Measurements from ENCODE around the gene KRT6B. TPM values are rescaled to one million over a fixed set of nuclear protein-coding genes. Genes with fewer than 3 reads are reported as not detected.
"Not testable (repeated sequence)": the region's sequence is repeated elsewhere in the genome, so short reads cannot be mapped to it uniquely, and the experiment has no call there.

KRT6B gene
- polyA plus RNA-seq, 4 donors, result 0.67 TPM; not detected in 3

DNA sequence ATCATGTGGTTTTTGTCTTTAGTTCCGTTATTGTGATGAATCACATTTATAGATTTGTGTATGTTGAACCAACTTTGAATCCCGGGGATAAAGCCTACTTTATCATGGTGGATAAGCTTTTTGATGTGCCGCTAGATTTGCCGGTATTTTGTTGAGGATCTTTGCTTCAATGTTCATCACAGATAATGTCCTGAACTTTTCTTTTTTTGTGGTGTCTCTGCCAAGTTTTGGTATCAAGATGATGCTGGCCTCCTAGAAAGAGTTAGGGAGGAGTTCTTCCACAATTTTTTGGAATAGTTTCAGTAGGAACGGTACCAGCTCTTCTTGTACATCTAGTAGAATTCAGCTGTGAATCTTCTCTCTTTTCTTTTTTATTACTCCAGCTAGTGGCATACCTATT, 6.9 kb upstream of the KRT6B start:
- Histone ChIP-seq H3K27me3 (ENCODE audit: control insufficient read depth in 3 of 3, insufficient read depth in 3 of 3, low read length in 3 of 3) (peaks cover 0 to 2% (median 0%) of the 10 kb centered on the region in 3 donors), H3K27ac (ENCODE audit: low read depth in 1 of 3, low read length in 2 of 3) (no peak overlapping the region), H3K36me3 (ENCODE audit: control insufficient read depth in 3 of 3, insufficient read depth in 2 of 3, low read depth in 1 of 3, low read length in 3 of 3) (no peaks in the 10 kb centered on the region), H3K9me3 (ENCODE audit: control insufficient read depth in 2 of 2, insufficient read depth in 1 of 2, low read depth in 1 of 2, low read length in 1 of 2) (no peaks in the 10 kb centered on the region), H3K4me1 (ENCODE audit: control insufficient read depth in 3 of 3, insufficient read depth in 2 of 3, low read depth in 1 of 3, low read length in 2 of 3) (no peaks in the 10 kb centered on the region), H3K4me3 (ENCODE audit: low read depth in 1 of 3, low read length in 3 of 3) (no peak overlapping the region)
- FAIRE-seq, result no peak
- no peak for DNase-seq
- WGBS, 3 donors, result 83 to 87% (median 86%) methylated on average over 5 of the region's 5 CpGs

DNA sequence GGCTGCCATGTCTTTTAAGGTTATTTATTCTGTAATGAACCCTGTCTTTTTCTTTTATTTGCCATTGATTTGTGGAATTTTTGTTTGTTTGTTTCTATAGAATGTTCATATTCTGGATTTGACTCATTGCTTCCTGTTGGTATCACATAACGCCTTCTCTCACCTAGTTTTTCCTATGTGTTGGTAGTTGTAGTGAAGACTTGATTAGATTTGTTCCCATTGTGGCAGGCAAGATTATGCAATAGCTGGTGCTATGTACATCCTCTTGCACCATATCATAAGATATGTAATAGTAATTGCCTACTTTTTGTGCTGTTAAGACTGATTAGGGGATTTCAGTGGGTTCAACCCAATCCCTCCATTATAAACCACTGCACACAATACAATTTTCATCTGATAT, 3.9 kb upstream of the KRT6B start:
- no peak overlapping the region for H3K27ac ChIP-seq (ENCODE audit: low read depth in 1 of 3, low read length in 2 of 3)
- no peaks in the 10 kb centered on the region for H3K27me3 ChIP-seq (ENCODE audit: control insufficient read depth in 3 of 3, insufficient read depth in 3 of 3, low read length in 3 of 3)
- H3K4me3 ChIP-seq (ENCODE audit: low read depth in 1 of 3, low read length in 3 of 3), result no peak overlapping the region
- 68 to 90% (median 69%) methylated on average over 1 of the region's 1 CpG for WGBS, 3 donors
- H3K36me3 ChIP-seq (ENCODE audit: control insufficient read depth in 3 of 3, insufficient read depth in 2 of 3, low read depth in 1 of 3, low read length in 3 of 3), result no peaks in the 10 kb centered on the region
- DNase-seq (no peak), FAIRE-seq (no peak)
- no peaks in the 10 kb centered on the region for H3K9me3 ChIP-seq (ENCODE audit: control insufficient read depth in 2 of 2, insufficient read depth in 1 of 2, low read depth in 1 of 2, low read length in 1 of 2)
- no peaks in the 10 kb centered on the region for H3K4me1 ChIP-seq (ENCODE audit: control insufficient read depth in 3 of 3, insufficient read depth in 2 of 3, low read depth in 1 of 3, low read length in 2 of 3)

DNA sequence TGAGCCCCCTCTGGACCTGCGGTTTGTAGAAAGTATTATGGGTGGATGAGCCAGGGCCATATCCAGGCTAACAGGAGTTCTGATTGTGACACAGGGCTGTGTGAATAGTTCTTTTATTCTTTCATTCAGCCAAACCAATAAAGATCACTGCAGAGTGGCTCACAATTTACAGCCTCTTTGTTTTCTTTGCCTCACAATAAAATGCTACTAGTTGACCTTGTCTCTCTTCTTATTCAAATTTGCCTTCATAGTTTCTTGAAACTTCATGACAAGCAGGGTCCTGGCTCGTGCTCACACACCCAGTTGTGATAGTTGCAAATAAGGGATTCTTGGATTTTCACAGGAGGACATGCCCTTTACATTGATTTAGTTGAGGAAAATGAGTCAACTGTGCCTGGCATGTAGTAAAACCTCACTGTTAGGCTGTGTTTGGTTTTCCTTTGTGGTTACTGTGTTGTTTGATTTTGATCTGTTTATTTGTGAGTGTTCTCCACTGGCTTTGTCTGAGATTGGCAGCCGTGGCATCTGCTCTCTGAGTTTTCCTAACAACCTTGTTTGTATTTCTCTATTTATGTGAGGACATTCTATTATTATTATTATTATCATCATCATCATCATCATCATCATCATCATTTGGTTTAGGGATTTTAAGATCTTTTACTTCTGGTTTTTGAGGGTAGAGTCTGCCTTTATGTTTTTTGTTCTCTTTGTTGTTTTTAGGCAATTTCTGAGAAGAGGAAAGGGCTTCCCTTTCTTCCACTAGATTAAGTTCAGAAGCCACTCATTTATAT, 2.7 kb upstream of the KRT6B start:
- WGBS, 3 donors, result 33 to 45% (median 43%) methylated on average over 3 of the region's 3 CpGs
- Histone ChIP-seq H3K9me3 (ENCODE audit: control insufficient read depth in 2 of 2, insufficient read depth in 1 of 2, low read depth in 1 of 2, low read length in 1 of 2) (no peaks in the 10 kb centered on the region), H3K36me3 (ENCODE audit: control insufficient read depth in 3 of 3, insufficient read depth in 2 of 3, low read depth in 1 of 3, low read length in 3 of 3) (no peaks in the 10 kb centered on the region), H3K4me3 (ENCODE audit: low read depth in 1 of 3, low read length in 3 of 3) (no peak overlapping the region), H3K27ac (ENCODE audit: low read depth in 1 of 3, low read length in 2 of 3) (no peak overlapping the region), H3K27me3 (ENCODE audit: control insufficient read depth in 3 of 3, insufficient read depth in 3 of 3, low read length in 3 of 3) (no peaks in the 10 kb centered on the region), H3K4me1 (ENCODE audit: control insufficient read depth in 3 of 3, insufficient read depth in 2 of 3, low read depth in 1 of 3, low read length in 2 of 3) (no peaks in the 10 kb centered on the region)
- FAIRE-seq (no peak), DNase-seq (no peak)

DNA sequence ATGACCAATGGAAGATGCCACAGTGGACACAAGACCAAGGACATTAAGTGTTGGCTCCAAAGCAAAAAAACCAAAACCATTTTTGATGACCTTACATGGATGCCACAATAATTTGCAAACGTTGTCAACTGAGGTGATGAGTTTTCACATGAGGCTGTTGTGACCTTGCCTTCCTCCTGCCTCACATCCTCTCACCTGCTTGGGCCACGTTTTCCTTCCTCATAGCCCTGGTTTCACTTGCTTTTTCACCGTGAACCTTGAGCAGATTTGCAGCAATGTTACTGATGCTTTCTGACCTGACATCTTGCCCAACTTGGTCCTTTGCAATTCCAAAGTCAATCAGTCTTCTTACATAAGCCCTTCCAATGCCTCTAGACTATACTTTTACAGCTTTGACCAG, 3.7 kb downstream of the KRT6B start:
- no peak overlapping the region for H3K27ac ChIP-seq (ENCODE audit: low read depth in 1 of 3, low read length in 2 of 3)
- no peak overlapping the region for H3K4me3 ChIP-seq (ENCODE audit: low read depth in 1 of 3, low read length in 3 of 3)
- no peaks in the 10 kb centered on the region for H3K9me3 ChIP-seq (ENCODE audit: control insufficient read depth in 2 of 2, insufficient read depth in 1 of 2, low read depth in 1 of 2, low read length in 1 of 2)
- H3K4me1 ChIP-seq (ENCODE audit: control insufficient read depth in 3 of 3, insufficient read depth in 2 of 3, low read depth in 1 of 3, low read length in 2 of 3), result peaks cover 0 to 3% (median 0%) of the 10 kb centered on the region in 3 donors
- no peaks in the 10 kb centered on the region for H3K36me3 ChIP-seq (ENCODE audit: control insufficient read depth in 3 of 3, insufficient read depth in 2 of 3, low read depth in 1 of 3, low read length in 3 of 3)
- no peaks in the 10 kb centered on the region for H3K27me3 ChIP-seq (ENCODE audit: control insufficient read depth in 3 of 3, insufficient read depth in 3 of 3, low read length in 3 of 3)
- 21 to 39% (median 30%) methylated on average over 3 of the region's 3 CpGs for WGBS, 3 donors
- FAIRE-seq (no peak), DNase-seq (no peak)

DNA sequence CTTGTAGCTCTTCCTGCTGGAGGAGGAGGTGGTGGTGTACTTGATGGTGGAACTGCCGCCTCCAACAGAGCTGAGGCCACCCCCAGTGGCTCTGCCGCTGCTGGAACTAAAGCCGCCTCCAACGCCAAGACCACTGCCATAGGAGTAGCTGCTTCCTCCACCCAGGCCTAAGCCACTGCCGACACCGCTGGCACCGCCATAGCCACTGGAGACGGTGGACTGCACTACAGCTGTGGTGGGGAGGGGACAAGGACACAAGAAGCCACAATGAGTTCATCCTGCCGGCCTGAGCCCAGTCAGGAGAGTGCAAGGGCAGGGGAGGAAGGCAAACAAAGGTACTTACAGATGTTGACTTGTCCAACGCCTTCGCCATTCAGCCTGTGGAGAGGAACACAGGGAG, 4.8 kb downstream of the KRT6B start:
- H3K27me3 ChIP-seq (ENCODE audit: control insufficient read depth in 3 of 3, insufficient read depth in 3 of 3, low read length in 3 of 3); H3K36me3 ChIP-seq (ENCODE audit: control insufficient read depth in 3 of 3, insufficient read depth in 2 of 3, low read depth in 1 of 3, low read length in 3 of 3); H3K27ac ChIP-seq (ENCODE audit: low read depth in 1 of 3, low read length in 2 of 3); FAIRE-seq; H3K4me1 ChIP-seq (ENCODE audit: control insufficient read depth in 3 of 3, insufficient read depth in 2 of 3, low read depth in 1 of 3, low read length in 2 of 3); DNase-seq; H3K4me3 ChIP-seq (ENCODE audit: low read depth in 1 of 3, low read length in 3 of 3); H3K9me3 ChIP-seq (ENCODE audit: control insufficient read depth in 2 of 2, insufficient read depth in 1 of 2, low read depth in 1 of 2, low read length in 1 of 2): not testable (repeated sequence)
- WGBS, 3 donors, result 90 to 96% (median 92%) methylated on average over 10 to 11 of the region's 11 CpGs

DNA sequence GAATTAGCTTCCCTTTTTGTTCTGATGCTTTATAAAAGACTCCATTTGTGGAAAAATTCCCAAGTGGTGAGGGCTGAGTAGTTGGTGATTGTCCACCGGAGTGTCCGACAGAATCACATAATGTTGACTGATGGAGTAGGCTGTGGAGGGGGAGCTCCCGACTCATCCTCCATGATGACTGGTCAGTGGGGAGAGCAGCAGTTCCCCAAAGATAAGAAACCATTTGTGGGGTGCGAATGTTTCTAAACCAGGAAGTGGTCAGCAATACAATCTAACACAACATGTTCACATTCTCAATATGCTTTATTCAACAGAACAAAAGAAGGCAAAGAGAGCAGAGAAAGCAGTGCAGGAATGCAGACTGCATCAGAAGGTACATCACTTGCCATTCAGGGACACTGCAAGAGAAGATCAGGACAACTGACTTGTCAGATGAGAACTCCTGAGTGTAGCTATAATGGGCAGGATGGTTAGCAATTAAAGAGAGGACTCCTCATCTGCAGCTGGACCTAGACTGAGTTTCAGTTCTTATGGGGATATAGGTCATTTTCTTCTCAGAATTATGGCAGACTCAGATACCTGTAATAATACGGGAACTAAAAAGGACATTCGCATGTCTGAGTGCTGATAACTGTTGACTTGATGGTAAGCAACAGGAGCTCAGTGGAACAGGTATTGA, 5.4 kb downstream of the KRT6B start:
- WGBS, 3 donors, result 80 to 88% (median 81%) methylated on average over 6 of the region's 6 CpGs
- Histone ChIP-seq H3K36me3 (ENCODE audit: control insufficient read depth in 3 of 3, insufficient read depth in 2 of 3, low read depth in 1 of 3, low read length in 3 of 3) (no peaks in the 10 kb centered on the region), H3K4me3 (ENCODE audit: low read depth in 1 of 3, low read length in 3 of 3) (no peak overlapping the region), H3K27me3 (ENCODE audit: control insufficient read depth in 3 of 3, insufficient read depth in 3 of 3, low read length in 3 of 3) (peaks cover 0 to 4% (median 3%) of the 10 kb centered on the region in 3 donors), H3K27ac (ENCODE audit: low read depth in 1 of 3, low read length in 2 of 3) (no peak overlapping the region), H3K9me3 (ENCODE audit: control insufficient read depth in 2 of 2, insufficient read depth in 1 of 2, low read depth in 1 of 2, low read length in 1 of 2) (no peaks in the 10 kb centered on the region), H3K4me1 (ENCODE audit: control insufficient read depth in 3 of 3, insufficient read depth in 2 of 3, low read depth in 1 of 3, low read length in 2 of 3) (peaks cover 0 to 3% (median 0%) of the 10 kb centered on the region in 3 donors)
- no peak for FAIRE-seq
- DNase-seq, result no peak

DNA sequence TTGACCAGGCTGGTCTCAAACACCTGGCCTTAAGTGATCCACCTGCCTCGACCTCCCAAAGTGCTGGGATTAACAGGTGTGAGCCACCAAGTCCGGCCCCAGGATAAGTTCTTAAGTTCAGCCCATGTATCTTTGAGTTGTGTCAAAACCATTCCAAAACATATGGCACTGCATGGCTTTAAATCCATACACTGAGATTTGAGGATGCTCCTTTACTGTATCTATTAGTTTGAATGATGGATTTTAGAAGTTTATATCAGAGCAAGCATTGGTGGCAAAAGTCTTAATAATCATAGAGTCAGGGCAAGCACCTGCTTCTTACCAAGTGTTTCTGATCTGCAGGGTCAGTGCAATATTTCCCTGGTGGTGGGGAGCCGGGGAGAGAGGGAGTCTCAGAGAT, 6.1 kb downstream of the KRT6B start:
- WGBS, 3 donors, result 55 to 67% (median 60%) methylated on average over 3 of the region's 3 CpGs
- no peak for DNase-seq

DNA sequence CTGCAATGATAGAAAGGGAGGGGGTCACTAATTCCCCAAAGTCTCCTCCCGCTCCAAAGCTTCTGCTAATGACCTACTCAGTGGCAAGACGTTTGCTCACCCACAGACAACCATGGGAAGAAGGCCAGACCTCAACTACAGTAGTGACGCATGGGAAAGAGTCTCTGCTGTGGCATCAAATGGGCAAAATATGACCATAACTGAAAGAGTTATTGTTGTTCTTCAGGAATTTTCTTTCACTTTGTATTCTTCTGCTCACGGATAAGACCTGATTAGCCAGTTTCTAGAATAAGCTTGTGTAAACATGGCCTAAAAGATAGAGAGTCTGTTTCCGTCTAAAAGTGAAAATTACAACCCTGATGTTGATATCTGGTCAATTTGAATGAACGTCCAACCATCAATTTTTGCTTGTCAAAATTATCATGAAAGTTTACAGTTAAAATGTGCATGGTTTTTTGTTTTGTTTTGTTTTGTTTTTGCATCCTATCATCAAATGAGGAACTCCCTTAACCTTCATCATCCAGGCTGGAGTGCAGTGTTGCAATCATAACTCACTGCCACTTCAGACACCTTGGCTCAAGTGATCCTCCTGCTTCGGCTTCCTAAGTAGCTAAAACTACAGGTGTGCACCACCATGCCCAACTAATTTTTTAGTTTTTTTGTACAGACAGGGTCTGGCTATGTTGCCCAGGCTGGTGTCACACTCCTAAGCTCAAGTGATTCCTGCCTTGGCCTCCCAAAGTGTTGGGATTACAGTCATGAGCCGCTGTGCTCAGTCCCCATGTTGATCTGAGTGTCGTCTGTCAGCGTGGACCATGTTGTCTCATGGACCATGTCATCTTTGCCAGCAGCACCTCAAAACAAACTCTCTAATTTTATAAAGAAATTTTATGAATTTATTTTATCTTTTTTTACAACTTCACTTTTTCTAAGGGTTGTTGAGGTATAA, 7.0 kb downstream of the KRT6B start:
- Histone ChIP-seq H3K9me3 (ENCODE audit: control insufficient read depth in 2 of 2, insufficient read depth in 1 of 2, low read depth in 1 of 2, low read length in 1 of 2) (no peaks in the 10 kb centered on the region), H3K36me3 (ENCODE audit: control insufficient read depth in 3 of 3, insufficient read depth in 2 of 3, low read depth in 1 of 3, low read length in 3 of 3) (no peaks in the 10 kb centered on the region), H3K4me3 (ENCODE audit: low read depth in 1 of 3, low read length in 3 of 3) (no peak overlapping the region), H3K27ac (ENCODE audit: low read depth in 1 of 3, low read length in 2 of 3) (no peak overlapping the region), H3K27me3 (ENCODE audit: control insufficient read depth in 3 of 3, insufficient read depth in 3 of 3, low read length in 3 of 3) (peaks cover 0 to 4% (median 3%) of the 10 kb centered on the region in 3 donors), H3K4me1 (ENCODE audit: control insufficient read depth in 3 of 3, insufficient read depth in 2 of 3, low read depth in 1 of 3, low read length in 2 of 3) (peaks cover 0 to 3% (median 0%) of the 10 kb centered on the region in 3 donors)
- WGBS, 3 donors, result 47 to 61% (median 51%) methylated on average over 10 of the region's 10 CpGs
- DNase-seq, result peak in 1 of 2 donors; percentile 20
- FAIRE-seq, result no peak

More for the DNA sequence above, 6.1 kb downstream of the KRT6B start:
- peaks cover 0 to 3% (median 0%) of the 10 kb centered on the region in 3 donors for H3K4me1 ChIP-seq (ENCODE audit: control insufficient read depth in 3 of 3, insufficient read depth in 2 of 3, low read depth in 1 of 3, low read length in 2 of 3)
- no peaks in the 10 kb centered on the region for H3K36me3 ChIP-seq (ENCODE audit: control insufficient read depth in 3 of 3, insufficient read depth in 2 of 3, low read depth in 1 of 3, low read length in 3 of 3)
- no peak for FAIRE-seq
- H3K9me3 ChIP-seq (ENCODE audit: control insufficient read depth in 2 of 2, insufficient read depth in 1 of 2, low read depth in 1 of 2, low read length in 1 of 2), result no peaks in the 10 kb centered on the region
- H3K27me3 ChIP-seq (ENCODE audit: control insufficient read depth in 3 of 3, insufficient read depth in 3 of 3, low read length in 3 of 3), result peaks cover 0 to 4% (median 3%) of the 10 kb centered on the region in 3 donors
- H3K27ac ChIP-seq (ENCODE audit: low read depth in 1 of 3, low read length in 2 of 3), result no peak overlapping the region
- H3K4me3 ChIP-seq (ENCODE audit: low read depth in 1 of 3, low read length in 3 of 3), result no peak overlapping the region
